ENCODE results near the gene PRDM11.

PRDM11 gene

DNA sequence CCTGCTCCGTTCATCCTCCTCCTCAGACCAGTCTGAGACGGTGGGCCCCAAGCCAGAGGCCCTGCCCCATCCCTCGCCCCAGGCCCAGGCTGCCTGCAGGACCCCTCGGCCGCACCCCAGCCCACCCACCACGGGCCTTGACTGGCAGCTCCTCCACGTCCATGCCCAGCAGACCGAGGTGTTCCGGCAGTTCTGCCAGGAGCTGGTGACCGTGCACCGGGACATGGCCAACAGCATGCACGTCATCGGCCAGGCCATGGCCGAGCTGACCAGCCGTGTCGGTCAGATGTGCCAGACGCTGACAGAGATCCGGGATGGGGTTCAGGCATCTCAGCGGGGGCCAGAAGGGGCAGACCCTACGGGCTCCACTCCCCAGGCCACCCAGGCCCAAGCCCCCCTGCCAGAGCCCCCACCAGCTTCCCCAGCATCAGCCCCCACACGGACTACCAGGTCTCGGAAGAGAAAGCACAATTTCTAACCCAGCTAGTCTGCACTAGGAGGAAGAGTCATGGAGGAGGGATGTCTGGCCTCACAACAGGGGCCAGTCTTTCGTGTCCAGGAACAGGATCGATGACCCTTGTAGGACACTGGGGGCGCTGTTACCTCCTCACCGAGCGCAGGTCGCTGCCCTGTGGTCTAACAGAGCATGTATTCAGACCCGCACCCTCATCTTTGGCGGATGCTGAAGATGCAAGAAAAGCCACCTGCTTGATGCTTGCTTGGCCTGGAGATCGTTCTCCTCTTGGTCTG lies 66.3 kb downstream of the PRDM11 start:
- no peak for DNase-seq

DNA sequence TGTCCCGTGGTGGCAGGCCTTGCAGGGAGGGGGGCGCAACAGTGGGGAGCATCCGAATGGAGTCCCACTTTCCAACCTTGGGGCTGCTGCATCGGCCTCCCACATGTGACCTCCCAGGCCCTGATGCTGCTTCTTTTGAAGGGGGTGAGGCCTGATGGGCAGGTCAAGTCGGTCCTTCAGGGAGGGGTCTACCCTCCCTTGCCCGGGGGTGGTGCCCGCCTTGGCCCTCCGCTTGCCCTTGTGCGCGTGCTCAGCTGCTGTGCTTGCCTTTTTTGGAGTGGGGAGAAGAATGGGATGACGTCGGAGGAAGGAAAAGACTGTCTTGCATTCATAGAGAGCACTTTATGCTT lies 66.9 kb downstream of the PRDM11 start:
- no peak for DNase-seq

GRCh38 chr11:45213717-45214116 lies 67.3 kb downstream of the PRDM11 start:
- DNase-seq, result no peak

GRCh38 chr11:45215098-45215865 lies 68.8 kb downstream of the PRDM11 start:
- DNase-seq, result no peak

DNA sequence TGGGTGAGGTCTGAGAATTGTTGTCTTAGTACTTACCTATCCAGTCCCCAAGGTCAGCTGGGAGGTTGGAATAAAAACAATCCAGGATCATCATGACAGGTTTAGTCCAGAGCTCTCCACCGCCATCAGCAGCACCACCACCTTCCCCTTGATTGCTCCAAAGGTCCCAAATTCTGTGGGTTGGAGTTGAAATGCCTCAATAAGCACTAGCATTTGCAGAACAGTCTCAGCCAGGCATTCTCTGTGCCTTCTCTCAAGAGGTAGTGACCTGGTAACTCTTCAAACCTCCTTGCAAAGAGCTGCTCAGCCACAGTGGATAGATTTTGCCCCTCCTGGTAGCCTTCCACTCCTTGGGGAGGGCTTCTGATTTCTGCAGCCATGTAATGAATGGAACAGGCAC lies 69.6 kb downstream of the PRDM11 start:
- no peak for DNase-seq

DNA sequence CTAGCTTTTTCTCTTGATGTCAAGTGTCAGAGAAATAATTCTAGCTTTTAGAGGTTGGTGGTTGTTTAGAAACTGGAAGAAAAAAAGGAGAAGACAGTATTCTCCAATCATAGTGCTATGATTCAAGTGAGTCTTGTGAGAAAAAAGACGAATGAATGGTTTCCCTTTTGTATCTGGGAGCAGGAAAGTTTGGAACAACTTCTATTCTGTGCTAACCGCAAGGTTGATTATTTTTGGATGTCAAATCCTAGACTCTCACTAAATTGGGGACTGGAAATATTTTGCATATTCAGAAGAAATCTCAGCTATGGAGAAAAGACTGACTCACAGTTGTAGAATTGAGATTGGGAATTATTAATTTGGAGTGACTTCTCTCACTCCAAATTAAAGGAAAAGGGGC lies 70.5 kb downstream of the PRDM11 start:
- no peak for DNase-seq

DNA sequence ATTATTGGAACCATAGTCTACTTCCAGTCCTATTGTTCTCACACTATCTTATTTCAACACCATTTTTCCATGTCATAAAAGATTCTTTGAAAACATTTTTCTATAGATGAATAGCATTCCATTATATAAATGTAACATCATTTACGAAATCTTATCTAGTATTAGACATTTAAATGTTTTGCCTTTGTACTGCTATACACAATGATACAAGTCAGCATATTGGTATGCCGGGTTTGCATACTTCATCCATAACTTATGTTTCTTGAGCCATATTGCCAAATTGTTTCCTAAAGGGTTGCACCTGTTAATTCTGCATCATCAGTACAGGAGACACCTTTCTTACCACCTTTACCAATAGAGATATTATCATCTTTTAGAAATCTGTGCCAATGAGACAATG lies 71.6 kb downstream of the PRDM11 start:
- DNase-seq, result no peak

DNA sequence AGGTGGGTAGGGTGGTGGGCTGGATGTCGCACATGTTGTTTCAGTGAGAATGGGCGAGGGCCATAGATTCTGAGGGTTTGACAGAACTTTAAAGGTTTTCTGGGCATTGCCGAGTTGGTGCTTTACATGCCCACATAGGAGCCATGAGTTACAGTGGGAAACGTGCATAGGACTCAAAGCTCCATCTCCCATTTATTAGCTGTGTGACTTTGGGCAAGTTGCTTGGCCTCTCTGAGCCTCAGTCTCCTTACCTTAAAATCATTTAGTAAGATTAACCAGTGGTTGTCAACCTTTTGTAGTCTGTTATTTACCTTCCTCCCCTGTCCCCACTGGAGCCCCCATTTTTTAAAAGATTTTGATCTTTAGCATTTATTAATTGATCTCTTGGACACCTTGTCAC lies 72.3 kb downstream of the PRDM11 start:
- no peak for DNase-seq

- no peak for DNase-seq
Measured at GRCh38 chr11:45219411-45219810, 73.0 kb downstream of the PRDM11 start.

DNA sequence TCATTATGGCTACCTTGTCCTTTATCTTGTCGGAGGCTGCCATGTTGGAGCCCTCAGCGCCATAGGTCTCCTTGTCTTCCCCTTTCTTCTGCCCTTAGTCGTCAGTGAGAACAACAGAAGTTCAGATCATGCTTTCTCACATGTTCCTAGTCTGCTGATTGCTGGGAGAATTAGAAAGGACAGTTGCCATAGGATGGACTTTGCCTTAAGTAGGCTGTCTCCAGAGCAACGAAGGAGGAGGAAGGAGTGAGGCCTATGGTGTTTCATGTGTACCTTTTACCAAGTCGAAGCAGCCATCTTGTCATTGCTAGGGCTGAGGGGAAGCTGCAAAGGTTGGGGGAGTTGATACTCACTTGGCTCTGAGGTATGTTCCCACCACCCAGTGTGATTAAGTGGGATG lies 77.1 kb downstream of the PRDM11 start:
- DNase-seq, result no peak

- DNase-seq, result no peak
Measured at GRCh38 chr11:45224766-45225165, 78.3 kb downstream of the PRDM11 start.

DNA sequence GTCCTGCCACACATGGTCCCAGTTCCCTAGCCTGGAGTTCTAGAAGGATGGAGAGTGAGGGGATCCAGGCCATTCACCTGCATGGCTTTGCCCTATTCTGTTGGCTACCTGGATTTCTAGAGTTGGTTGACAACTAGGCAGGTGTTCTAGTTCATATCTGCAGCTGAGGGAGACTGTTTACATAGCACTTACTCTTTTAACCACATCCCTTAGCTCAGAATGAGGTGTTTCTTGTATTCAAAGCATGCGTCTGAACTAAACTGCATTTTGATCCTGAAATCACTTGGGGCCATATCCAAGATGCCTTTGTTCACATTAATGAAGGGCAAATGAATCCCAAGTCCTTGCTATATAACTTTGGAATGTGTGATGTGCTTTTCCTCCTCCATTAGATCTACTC lies 78.8 kb downstream of the PRDM11 start:
- DNase-seq, result no peak

GRCh38 chr11:45225961-45226871 lies 79.8 kb downstream of the PRDM11 start:
- no peak for DNase-seq

DNA sequence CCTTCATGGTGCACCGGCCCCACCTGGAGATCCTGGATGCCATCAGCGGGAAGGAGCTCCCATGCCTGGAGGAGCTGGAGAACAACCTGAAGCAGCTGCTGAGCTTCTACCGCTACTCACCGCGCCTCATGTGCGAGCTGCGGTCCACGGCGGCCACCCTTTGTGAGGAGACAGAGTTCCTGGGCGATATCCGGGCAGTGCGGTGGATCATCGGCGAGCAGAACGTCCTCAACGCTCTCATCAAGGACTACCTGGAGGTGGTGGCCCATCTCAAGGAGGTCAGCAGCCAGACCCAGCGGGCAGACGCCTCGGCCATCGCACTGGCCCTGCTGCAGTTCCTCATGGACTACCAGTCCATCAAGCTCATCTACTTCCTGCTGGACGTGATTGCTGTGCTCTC lies 80.5 kb downstream of the PRDM11 start:
- no peak for DNase-seq

GRCh38 chr11:45227836-45228235 lies 81.4 kb downstream of the PRDM11 start:
- DNase-seq, result no peak

GRCh38 chr11:45229401-45230020 lies 83.1 kb downstream of the PRDM11 start:
- DNase-seq, result no peak

GRCh38 chr11:45232341-45233080 lies 86.1 kb downstream of the PRDM11 start:
- no peak for DNase-seq

DNA sequence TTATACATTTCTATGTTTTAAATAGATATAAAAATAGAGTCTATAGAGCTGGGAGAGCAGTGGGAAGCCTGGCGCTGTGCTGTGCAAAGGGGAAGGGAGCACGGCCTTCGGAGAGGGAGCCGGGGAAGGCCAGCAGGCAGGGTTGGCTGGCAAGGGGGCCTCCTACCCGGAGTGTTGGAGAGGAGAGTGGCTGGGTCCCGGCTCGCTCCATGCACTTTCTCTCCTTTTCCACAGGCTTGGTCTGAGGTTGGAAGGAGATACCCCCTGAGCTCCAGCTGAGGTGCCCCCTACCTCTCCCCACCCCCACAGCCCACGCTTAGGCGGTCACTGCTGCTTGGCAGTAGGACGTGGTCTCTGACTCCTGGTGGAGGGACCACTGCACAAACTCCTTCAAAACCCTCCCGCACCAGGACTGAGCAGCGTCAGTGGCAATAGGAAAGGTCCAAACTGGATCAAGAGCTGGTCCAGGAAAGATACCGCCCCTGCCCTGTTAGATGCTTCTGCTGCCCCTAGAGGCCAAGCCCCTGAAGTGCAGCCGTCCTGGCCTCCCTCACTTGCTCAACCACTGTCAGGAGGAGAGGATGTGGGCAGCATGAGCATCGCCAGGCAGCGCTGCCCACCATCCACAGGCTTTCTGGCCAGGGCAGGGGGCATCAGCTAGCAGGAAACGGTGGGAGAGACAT lies 86.8 kb downstream of the PRDM11 start:
- DNase-seq, result peak; percentile 49

- DNase-seq, result no peak
Measured at GRCh38 chr11:45233804-45234170, 87.3 kb downstream of the PRDM11 start.

DNA sequence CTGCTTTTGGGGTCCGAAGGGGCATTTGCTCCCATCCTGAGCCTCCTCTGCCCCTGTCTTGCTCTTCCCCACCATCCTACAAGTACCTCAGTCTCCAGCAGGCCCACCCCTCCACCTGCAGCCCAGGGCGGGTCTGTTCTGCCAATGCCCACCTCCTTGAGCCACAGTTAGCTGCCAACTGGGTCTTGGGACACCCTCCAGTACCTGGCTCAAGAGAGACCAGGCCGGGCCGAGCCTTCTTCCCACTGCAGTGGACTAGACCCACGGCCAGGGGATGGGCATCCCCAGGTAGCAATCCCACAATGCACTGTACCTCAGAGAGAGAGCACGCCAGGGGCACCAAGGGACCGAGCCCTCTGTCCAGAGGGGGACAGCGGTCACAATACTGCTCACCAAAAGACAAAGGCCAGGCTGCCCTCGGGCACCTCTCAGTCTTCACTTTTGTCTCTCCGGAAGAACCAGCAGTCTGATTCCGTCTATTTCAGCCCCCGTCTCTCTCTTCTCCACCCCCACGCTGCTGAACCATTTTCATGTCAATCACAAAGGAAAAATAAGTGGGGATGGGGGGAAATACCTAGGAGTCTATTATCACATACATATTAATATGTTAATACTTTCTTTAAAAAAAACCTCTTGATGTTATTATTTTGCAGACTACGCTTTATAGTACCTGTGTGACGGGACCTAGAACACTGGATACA lies 88.0 kb downstream of the PRDM11 start:
- no peak for DNase-seq

DNA sequence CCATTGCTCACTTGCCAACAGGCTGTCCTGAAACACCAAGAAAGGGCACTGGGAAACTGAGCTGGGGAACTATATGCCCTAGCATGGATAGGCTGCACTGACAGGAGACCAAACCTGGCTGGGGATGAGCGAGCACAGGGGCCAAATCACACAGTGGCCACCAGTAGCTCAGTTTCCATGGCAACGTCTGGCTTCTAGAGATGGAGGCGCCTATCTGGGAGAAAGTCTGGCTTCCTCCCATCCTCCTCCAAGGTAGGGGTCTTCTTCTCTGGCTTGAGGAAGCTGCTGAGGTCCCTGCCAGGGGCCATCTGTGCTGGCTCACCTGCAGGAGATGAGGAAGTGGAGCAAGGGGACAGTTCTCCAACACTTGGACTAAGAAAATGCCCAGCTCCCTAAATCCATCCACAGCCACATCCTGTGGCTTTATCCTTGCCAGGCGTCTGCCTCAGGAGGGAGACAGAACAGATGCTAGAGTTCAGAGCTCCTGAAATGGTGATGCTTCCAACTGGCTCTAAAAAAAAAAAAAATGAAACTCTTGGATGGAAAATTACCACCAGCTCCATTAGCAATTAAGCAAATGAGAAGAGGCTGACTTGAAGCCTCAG lies 91.4 kb downstream of the PRDM11 start:
- DNase-seq, result no peak

All from MV-4-11 (cell line).